HK-2 (cell line): ENCODE results near the gene AZIN2.
A peak's percentile ranks its signal among the peaks of the same experiment; 100 is the strongest.
"Not testable (repeated sequence)": the region's sequence is repeated elsewhere in the genome, so short reads cannot be mapped to it uniquely, and the experiment has no call there.

ENCODE experiments used
- DNase-seq: peaks from one replicate; pipeline ENCODE4 v3.0.0-alpha.2; 2018; ENCODE audit not compliant: unreplicated experiment

Gene AZIN2

DNA sequence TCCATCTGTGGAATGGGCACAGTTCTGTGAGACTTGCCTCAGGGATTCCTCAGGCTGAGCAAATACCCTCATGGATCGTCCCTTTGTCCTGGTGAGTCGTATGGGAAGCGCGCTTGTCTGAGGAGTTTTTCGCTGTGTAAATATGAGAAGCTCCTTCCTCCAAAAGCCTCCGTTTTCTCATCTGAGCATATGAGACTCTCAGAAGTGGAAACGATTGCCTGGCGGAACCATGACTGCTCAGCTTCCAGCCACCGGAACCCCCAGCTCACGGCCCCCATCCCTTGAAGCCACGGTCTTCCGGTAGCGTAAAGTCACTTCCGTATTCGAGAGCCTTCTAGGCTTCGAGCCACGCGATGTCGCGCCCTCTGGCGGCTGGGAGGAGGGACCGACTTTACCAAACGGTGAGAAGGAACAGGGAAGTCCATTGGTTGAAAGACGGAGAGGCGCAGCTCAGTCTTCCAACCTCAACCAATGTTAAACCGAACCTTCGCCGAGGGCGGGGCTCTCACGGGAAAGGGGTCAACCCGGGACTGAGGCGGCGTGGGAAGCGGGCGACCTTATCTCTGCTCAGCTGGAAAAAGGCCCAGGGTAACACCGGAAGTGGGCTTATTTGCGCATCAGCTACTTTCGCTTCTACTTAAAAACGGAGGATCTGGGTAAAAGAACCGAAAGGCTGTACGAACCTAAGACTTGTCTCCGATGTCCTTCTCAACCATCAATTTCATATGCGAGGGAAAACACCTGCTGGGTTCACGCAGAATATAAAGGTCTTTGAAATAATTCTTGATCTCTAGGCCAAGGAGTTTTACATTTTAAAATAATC, 46.3 kb downstream of the AZIN2 start:
- peak; percentile 98 for DNase-seq

DNA sequence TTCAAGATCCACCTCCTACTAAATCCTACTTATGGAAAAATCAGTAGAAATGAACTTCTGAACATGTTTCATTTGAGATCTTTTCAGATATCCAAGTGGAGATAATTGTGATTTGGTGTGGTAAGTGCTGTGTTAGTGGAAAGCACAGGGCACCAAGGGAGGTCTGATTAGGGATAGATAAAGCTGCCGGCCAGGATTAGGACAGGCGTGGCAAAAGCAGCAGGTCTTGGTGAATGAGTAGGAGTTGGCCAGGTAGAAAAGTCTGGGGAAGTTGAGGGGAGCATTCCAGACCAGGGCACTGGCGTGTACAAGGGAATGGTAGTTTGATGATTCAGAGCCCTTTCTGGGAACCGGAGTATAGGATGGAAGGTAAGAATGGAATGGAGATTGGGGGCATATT, 47.8 kb downstream of the AZIN2 start:
- DNase-seq, result no peak

DNA sequence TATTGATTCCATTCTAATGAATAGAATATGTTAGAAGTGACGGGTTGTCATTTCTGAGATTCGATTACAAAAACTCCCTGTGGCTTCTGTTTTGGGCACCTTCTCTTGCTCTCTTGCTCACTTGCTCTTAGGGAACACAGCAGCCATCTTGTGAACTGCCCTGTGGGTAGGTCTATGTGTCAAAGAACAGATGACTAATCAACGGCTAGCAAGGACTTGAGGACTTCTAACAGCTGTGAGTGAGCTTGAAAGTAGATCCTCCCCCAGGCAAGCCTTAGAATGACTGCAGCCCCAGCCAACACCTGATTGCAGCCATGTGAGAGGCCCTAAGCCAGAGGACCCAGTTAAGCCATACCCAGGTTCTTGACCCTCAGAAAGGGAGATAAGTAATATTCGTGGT, 49.3 kb downstream of the AZIN2 start:
- no peak for DNase-seq

GRCh38 chr1:33131191-33131590, 50.2 kb downstream of the AZIN2 start:
- no peak for DNase-seq

- DNase-seq, result no peak
Observed at GRCh38 chr1:33132549-33132948, 51.6 kb downstream of the AZIN2 start.

GRCh38 chr1:33133478-33134105, 52.6 kb downstream of the AZIN2 start:
- no peak for DNase-seq

DNA sequence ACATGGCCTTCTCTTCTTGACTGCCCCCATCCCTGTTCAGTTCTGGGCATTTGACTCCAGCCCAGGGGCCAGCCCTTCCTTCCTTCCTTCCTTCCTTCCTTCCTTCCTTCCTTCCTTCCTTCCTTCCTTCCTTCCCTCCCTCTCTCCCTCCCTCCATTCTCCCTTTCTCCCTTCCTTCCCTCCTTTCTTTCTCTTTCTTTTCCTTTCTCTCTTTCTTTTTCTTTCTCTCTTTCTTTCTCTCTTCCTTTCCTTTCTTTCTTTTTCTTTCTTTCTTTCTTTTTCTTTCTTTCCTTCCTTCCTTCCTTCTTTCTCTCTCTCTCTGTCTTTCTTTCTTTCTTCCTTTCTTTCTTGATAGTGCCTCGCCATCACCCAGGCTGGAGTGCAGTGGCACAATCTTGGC, 55.1 kb downstream of the AZIN2 start:
- not testable (repeated sequence) for DNase-seq

DNA sequence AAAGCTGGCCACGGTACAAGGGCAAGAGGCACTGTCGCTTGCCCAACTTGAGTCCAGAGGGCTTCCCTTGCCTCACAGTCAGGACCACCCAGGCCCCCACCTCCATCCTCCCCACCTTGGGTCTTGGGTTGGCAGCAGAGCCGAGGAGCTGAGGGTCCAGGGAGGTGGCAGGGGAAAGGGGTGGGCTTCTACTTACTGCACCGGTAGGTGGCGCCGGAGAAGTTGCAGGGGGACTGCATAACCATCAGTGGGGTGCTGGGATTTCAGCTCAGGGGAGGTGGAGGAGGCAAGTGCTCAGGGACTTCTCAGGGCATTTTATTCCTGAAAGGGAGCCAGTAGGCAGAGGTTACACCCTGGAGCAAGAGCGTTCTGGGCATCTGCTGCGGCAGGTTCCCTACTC, 56.8 kb downstream of the AZIN2 start:
- no peak for DNase-seq

DNA sequence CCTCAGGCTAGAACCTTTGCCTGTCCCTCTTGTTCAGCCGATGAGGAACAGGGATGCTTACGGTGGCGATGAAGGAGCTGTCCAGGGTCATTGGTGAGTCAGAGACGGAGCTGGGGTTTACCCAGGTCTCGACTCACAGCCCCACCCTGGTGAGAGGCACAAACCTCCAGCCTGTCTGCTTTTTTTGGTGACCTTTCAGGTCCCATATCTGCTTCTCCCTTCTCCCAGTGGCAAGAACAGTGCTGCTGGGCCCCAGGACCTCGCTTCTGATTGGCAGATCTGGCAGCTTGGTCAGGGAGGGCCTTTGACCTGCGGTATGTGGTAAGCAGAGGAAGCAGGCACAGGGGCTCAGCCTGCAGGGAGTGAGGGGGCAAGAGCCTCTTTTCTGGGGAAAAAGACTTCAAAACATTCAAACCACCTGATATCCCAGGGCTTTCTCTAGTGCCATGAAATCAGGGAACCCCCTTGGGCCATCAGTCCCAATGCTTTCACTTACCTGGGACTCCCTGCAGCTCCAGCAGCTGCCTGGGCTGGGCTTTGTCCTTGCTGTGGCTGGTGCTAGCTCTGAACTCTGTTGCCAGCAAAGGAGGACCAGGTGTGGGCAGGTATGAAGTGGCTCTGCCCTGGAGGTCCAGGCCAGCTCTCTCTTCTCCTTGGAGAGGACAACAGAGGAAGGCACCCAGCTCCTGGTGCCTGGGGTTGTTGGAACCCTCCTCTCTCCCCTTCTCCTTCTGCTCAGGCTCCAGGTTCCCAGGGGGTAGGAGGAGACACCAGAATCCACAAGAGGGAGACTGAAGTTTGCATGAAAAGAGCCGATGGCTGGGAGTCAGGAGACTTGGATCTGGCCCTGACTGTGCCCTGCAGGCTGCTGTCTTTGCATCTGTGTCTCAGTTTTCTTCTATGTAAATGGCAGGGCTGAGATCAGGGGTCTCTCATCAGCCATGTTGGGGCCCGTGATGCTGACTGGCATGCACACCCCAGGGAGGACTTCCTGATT, 59.5 kb downstream of the AZIN2 start:
- DNase-seq, result no peak

- DNase-seq, result no peak
Observed at GRCh38 chr1:33141216-33141615, 60.3 kb downstream of the AZIN2 start.

- DNase-seq, result no peak
Observed at GRCh38 chr1:33141781-33142180, 60.8 kb downstream of the AZIN2 start.

DNA sequence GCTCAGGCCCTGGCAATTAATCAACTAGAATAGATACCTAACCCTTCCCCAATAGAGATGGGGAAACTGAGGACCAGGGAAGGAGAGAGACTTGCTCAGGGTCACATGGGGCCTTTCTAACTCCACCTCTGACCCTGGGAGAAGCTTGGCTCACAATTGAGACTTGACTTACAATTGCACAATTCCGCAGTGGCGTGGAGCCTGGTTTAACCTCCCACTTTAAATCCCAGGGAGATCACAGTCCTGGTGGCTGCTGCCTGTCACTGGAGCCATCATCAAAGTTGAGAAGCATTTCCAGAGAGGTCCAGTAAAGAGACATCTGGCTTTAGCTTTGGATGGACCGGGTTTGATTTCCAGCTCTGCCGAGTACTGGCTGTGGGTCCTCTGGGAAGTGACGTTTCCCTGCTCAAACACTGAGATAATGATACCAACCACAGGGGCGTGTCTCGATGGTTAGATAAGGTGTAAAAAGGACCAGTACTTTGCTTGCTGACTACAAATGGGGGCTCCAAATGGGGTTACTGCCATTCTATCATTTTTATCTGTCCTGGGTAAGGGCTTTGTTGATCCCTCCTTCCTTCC, 61.6 kb downstream of the AZIN2 start:
- DNase-seq, result no peak

GRCh38 chr1:33143176-33143575, 62.2 kb downstream of the AZIN2 start:
- DNase-seq, result no peak

DNA sequence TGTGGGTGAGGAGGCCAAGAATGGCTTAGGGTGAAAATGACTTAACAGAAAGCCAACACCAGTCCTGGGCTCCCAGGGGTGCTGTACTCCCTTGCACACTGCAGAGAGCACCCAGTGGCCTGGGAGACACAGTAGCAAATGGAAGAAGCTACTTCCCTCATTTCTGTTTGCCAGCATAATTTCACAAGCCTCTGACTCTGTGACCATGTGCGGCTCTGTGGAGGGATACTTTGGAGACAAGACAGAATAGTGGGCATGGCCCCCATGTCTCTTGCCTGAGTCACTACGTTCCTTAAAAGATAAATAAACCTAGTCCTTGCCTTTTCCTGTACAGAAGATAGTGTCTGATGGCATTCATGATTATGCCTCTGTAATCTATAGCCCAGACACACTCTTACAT, 62.7 kb downstream of the AZIN2 start:
- no peak for DNase-seq

GRCh38 chr1:33146003-33146402, 65.0 kb downstream of the AZIN2 start:
- DNase-seq, result no peak

DNA sequence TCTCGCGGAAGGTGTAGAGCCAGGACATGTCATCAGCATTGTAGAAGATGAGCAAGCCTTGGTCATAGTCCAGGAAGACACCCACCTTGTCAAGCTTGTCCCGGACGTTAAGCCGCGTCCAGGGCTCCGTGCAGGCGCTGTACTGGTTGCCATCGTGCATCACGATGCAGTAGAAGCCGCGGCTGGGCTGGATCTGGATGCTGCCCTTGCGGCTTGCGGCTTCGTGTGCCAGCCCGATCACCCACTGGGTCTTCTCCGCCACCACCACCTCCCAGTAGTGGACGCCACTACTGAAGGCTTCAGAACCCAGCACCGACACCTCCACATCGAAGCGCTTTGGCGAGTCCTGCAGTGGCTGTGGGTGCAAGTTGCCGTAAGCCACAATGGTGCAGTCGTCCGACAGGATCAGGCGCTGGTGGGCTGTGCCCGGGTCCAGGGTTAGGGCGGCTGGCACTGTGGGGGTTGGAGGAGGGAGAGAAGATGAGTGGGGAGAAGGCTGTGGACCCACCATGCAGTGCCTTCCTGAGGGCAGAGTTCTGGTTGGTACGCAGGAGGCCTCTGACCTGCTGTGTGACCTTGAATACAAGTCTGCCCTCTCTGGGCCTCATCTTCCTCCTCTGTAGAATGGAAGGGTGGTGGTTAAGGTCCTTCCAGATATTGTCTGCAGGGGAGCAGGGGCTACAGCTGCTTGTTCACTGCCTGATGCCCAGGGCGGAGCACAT, 66.5 kb downstream of the AZIN2 start:
- DNase-seq, result no peak

- no peak for DNase-seq
Observed at GRCh38 chr1:33147997-33148314, 67.0 kb downstream of the AZIN2 start.

DNA sequence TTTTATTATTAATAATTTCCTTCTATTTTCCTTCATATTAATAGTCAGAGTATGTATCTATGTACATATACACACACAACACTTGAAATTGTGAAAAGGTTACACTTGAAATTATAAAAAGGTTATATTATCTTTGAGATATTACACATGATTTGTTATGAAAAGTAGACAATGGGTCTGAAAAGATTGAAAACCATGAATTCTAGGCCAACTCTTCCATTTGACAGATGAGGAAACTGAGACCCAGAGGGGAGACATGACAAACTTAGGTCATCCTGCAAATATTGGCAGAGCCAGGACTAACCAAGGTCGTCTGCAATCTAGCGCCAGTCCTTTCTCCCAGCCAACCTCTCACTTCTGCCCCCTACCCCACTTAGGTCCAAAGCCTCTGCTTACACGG, 67.7 kb downstream of the AZIN2 start:
- DNase-seq, result no peak

GRCh38 chr1:33149453-33150190, 68.7 kb downstream of the AZIN2 start:
- no peak for DNase-seq

GRCh38 chr1:33150522-33150921, 69.6 kb downstream of the AZIN2 start:
- no peak for DNase-seq

GRCh38 chr1:33151116-33151515, 70.2 kb downstream of the AZIN2 start:
- no peak for DNase-seq
